ENCODE results near the gene ZMYND8. TPM values are rescaled to one million over a fixed set of nuclear protein-coding genes. Genes with fewer than 3 reads are reported as not detected.

The ZMYND8 gene
- total RNA-seq, 2 experiments from 2014 or later, result 44.3 to 44.7 TPM

GRCh38 chr20:47357296-47358038, 968 bp upstream of the ZMYND8 start:
- POLR2A ChIA-PET, result interaction anchor here (0.5 to 3.6 kb wide), 15 partner anchors 8 to 256 kb away, joined by 3 to 23 read pairs (median 4); partner anchors contain the start of gene NCOA3

GRCh38 chr20:47356220-47356525, 326 bp downstream of the ZMYND8 start:
- H3K4me3 Mint-ChIP-seq, result peak overlapping the region; percentile 84
- CTCF ChIA-PET, result interaction anchor here (0.8 to 16.3 kb wide), 13 partner anchors 9 to 263 kb away, joined by 3 to 206 read pairs (median 3); partner anchors contain the start of gene NCOA3
- no peak for ATAC-seq
- DNase-seq, result no peak
- POLR2A ChIA-PET, result interaction anchor here (0.7 to 3.6 kb wide), 20 partner anchors 8 to 256 kb away, joined by 3 to 23 read pairs (median 6); partner anchors contain the start of gene NCOA3
- H3K4me1 Mint-ChIP-seq (ENCODE audit: low read depth), result peaks cover 44% of the 10 kb centered on the region
- H3K27ac Mint-ChIP-seq, result peak overlapping the region; percentile 97
- no peaks in the 10 kb centered on the region for H3K27me3 Mint-ChIP-seq (ENCODE audit: low read depth)
- no peaks in the 10 kb centered on the region for H3K9me3 Mint-ChIP-seq (ENCODE audit: insufficient read depth)
- H3K36me3 Mint-ChIP-seq (ENCODE audit: low read depth), result peaks cover 25% of the 10 kb centered on the region

More at GRCh38 chr20:47357296-47358038, 968 bp upstream of the ZMYND8 start:
- Mint-ChIP-seq H3K27ac (peak overlapping the region; percentile 97), H3K27me3 (ENCODE audit: low read depth) (no peaks in the 10 kb centered on the region), H3K9me3 (ENCODE audit: insufficient read depth) (no peaks in the 10 kb centered on the region), H3K36me3 (ENCODE audit: low read depth) (peaks cover 25% of the 10 kb centered on the region), H3K4me1 (ENCODE audit: low read depth) (peaks cover 51% of the 10 kb centered on the region), H3K4me3 (peak overlapping the region; percentile 84)
- CTCF ChIA-PET, result interaction anchor here (1.0 to 16.3 kb wide), 9 partner anchors 15 to 263 kb away, joined by 3 to 206 read pairs (median 5); partner anchors contain the start of gene NCOA3
- ATAC-seq, result peak; percentile 46
- DNase-seq, result peak; percentile 75

GRCh38 chr20:47355489-47356219, 845 bp downstream of the ZMYND8 start:
- ATAC-seq, result peak; percentile 7
- DNase-seq, result no peak

GRCh38 chr20:47354714-47355488, 1.6 kb downstream of the ZMYND8 start:
- H3K4me1 Mint-ChIP-seq (ENCODE audit: low read depth), result peaks cover 44% of the 10 kb centered on the region
- ATAC-seq, result no peak
- H3K27me3 Mint-ChIP-seq (ENCODE audit: low read depth), result no peaks in the 10 kb centered on the region
- no peaks in the 10 kb centered on the region for H3K9me3 Mint-ChIP-seq (ENCODE audit: insufficient read depth)
- POLR2A ChIA-PET, result interaction anchor here (0.8 to 3.6 kb wide), 5 partner anchors 11 to 29 kb away, joined by 3 to 22 read pairs (median 3); no protein-coding TSS in a partner anchor
- H3K4me3 Mint-ChIP-seq, result peak overlapping the region; percentile 84
- H3K27ac Mint-ChIP-seq, result peak overlapping the region; percentile 81
- CTCF ChIA-PET, result interaction anchor here (0.9 to 16.3 kb wide), 5 partner anchors 9 to 266 kb away, joined by 3 to 206 read pairs (median 4); no protein-coding TSS in a partner anchor
- peaks cover 25% of the 10 kb centered on the region for H3K36me3 Mint-ChIP-seq (ENCODE audit: low read depth)
- DNase-seq, result no peak

More at GRCh38 chr20:47355489-47356219, 845 bp downstream of the ZMYND8 start:
- H3K4me3 Mint-ChIP-seq, result peak overlapping the region; percentile 84
- H3K9me3 Mint-ChIP-seq (ENCODE audit: insufficient read depth), result no peaks in the 10 kb centered on the region
- H3K27ac Mint-ChIP-seq, result peak overlapping the region; percentile 97
- peaks cover 44% of the 10 kb centered on the region for H3K4me1 Mint-ChIP-seq (ENCODE audit: low read depth)
- no peaks in the 10 kb centered on the region for H3K27me3 Mint-ChIP-seq (ENCODE audit: low read depth)
- CTCF ChIA-PET, result interaction anchor here (0.9 to 16.3 kb wide), 10 partner anchors 8 to 265 kb away, joined by 3 to 206 read pairs (median 4); no protein-coding TSS in a partner anchor
- POLR2A ChIA-PET, result interaction anchor here (0.9 to 3.6 kb wide), 14 partner anchors 8 to 257 kb away, joined by 3 to 23 read pairs (median 7); partner anchors contain the start of gene NCOA3
- peaks cover 25% of the 10 kb centered on the region for H3K36me3 Mint-ChIP-seq (ENCODE audit: low read depth)

GRCh38 chr20:47354464-47354713, 2.1 kb downstream of the ZMYND8 start:
- Mint-ChIP-seq H3K27me3 (ENCODE audit: low read depth) (no peaks in the 10 kb centered on the region), H3K27ac (peak overlapping the region; percentile 81), H3K36me3 (ENCODE audit: low read depth) (peaks cover 25% of the 10 kb centered on the region), H3K4me3 (peak overlapping the region; percentile 84), H3K4me1 (ENCODE audit: low read depth) (peaks cover 42% of the 10 kb centered on the region), H3K9me3 (ENCODE audit: insufficient read depth) (no peaks in the 10 kb centered on the region)
- ChIA-PET POLR2A (interaction anchor here (0.8 to 1.3 kb wide), 4 partner anchors 11 to 30 kb away, joined by 3 to 4 read pairs (median 3); no protein-coding TSS in a partner anchor), CTCF (interaction anchor here (0.9 to 16.3 kb wide), 5 partner anchors 9 to 266 kb away, joined by 3 to 206 read pairs (median 4); no protein-coding TSS in a partner anchor)
- no peak for ATAC-seq
- DNase-seq, result no peak

GRCh38 chr20:47353692-47354463, 2.6 kb downstream of the ZMYND8 start:
- CTCF ChIA-PET, result interaction anchor here (0.9 to 16.3 kb wide), 7 partner anchors 10 to 267 kb away, joined by 3 to 206 read pairs (median 4); no protein-coding TSS in a partner anchor
- H3K9me3 Mint-ChIP-seq (ENCODE audit: insufficient read depth), result no peaks in the 10 kb centered on the region
- DNase-seq (no peak), ATAC-seq (no peak)
- peak overlapping the region; percentile 81 for H3K27ac Mint-ChIP-seq
- H3K4me3 Mint-ChIP-seq, result peak overlapping the region; percentile 84
- peaks cover 36% of the 10 kb centered on the region for H3K4me1 Mint-ChIP-seq (ENCODE audit: low read depth)
- POLR2A ChIA-PET, result interaction anchor here (0.8 to 1.3 kb wide), 3 partner anchors 12 to 30 kb away, joined by 3 to 4 read pairs (median 3); no protein-coding TSS in a partner anchor
- peaks cover 25% of the 10 kb centered on the region for H3K36me3 Mint-ChIP-seq (ENCODE audit: low read depth)
- no peaks in the 10 kb centered on the region for H3K27me3 Mint-ChIP-seq (ENCODE audit: low read depth)

- ChIA-PET CTCF (interaction anchor here (1.1 to 16.3 kb wide), 4 partner anchors 30 to 267 kb away, joined by 3 to 206 read pairs (median 46); no protein-coding TSS in a partner anchor), POLR2A (interaction anchor here (1.2 kb wide), 1 partner anchor 12 kb away, joined by 3 read pairs; no protein-coding TSS in a partner anchor)
- ATAC-seq, result no peak
- Mint-ChIP-seq H3K9me3 (ENCODE audit: insufficient read depth) (no peaks in the 10 kb centered on the region), H3K36me3 (ENCODE audit: low read depth) (peaks cover 25% of the 10 kb centered on the region), H3K27me3 (ENCODE audit: low read depth) (no peaks in the 10 kb centered on the region), H3K27ac (peak overlapping the region; percentile 27), H3K4me1 (ENCODE audit: low read depth) (peaks cover 31% of the 10 kb centered on the region), H3K4me3 (peak overlapping the region; percentile 84)
- no peak for DNase-seq
Measured at GRCh38 chr20:47353239-47353691, 3.2 kb downstream of the ZMYND8 start.

- Mint-ChIP-seq H3K4me3 (no peak overlapping the region), H3K27me3 (ENCODE audit: low read depth) (no peaks in the 10 kb centered on the region), H3K36me3 (ENCODE audit: low read depth) (peaks cover 28% of the 10 kb centered on the region), H3K27ac (peak overlapping the region; percentile 66), H3K4me1 (ENCODE audit: low read depth) (peaks cover 28% of the 10 kb centered on the region), H3K9me3 (ENCODE audit: insufficient read depth) (no peaks in the 10 kb centered on the region)
- ChIA-PET POLR2A (interaction anchor here (0.6 to 1.2 kb wide), 2 partner anchors 14 to 1860 kb away, joined by 4 read pairs; no protein-coding TSS in a partner anchor), CTCF (interaction anchor here (0.9 to 16.3 kb wide), 9 partner anchors 9 to 268 kb away, joined by 3 to 206 read pairs (median 4); no protein-coding TSS in a partner anchor)
- ATAC-seq, result no peak
- no peak for DNase-seq
Measured at GRCh38 chr20:47352332-47353238, 3.9 kb downstream of the ZMYND8 start.

- Mint-ChIP-seq H3K27ac (peak overlapping the region; percentile 66), H3K9me3 (ENCODE audit: insufficient read depth) (no peaks in the 10 kb centered on the region), H3K36me3 (ENCODE audit: low read depth) (peaks cover 35% of the 10 kb centered on the region), H3K4me1 (ENCODE audit: low read depth) (peaks cover 28% of the 10 kb centered on the region), H3K4me3 (no peak overlapping the region), H3K27me3 (ENCODE audit: low read depth) (no peaks in the 10 kb centered on the region)
- POLR2A ChIA-PET, result interaction anchor here (0.6 to 1.2 kb wide), 2 partner anchors 13 to 1860 kb away, joined by 4 read pairs; no protein-coding TSS in a partner anchor
- DNase-seq (no peak), ATAC-seq (no peak)
- CTCF ChIA-PET, result interaction anchor here (0.9 to 16.3 kb wide), 6 partner anchors 9 to 269 kb away, joined by 3 to 206 read pairs (median 4); no protein-coding TSS in a partner anchor
Measured at GRCh38 chr20:47351643-47352331, 4.7 kb downstream of the ZMYND8 start.
